NCI-H1436 (cell line): ENCODE data around the gene BCL2L13.

Source experiments
- DNase-seq: peaks from one replicate; lab custom pipeline; 2025; lab: John Stamatoyannopoulos, UW

The BCL2L13 gene

DNA sequence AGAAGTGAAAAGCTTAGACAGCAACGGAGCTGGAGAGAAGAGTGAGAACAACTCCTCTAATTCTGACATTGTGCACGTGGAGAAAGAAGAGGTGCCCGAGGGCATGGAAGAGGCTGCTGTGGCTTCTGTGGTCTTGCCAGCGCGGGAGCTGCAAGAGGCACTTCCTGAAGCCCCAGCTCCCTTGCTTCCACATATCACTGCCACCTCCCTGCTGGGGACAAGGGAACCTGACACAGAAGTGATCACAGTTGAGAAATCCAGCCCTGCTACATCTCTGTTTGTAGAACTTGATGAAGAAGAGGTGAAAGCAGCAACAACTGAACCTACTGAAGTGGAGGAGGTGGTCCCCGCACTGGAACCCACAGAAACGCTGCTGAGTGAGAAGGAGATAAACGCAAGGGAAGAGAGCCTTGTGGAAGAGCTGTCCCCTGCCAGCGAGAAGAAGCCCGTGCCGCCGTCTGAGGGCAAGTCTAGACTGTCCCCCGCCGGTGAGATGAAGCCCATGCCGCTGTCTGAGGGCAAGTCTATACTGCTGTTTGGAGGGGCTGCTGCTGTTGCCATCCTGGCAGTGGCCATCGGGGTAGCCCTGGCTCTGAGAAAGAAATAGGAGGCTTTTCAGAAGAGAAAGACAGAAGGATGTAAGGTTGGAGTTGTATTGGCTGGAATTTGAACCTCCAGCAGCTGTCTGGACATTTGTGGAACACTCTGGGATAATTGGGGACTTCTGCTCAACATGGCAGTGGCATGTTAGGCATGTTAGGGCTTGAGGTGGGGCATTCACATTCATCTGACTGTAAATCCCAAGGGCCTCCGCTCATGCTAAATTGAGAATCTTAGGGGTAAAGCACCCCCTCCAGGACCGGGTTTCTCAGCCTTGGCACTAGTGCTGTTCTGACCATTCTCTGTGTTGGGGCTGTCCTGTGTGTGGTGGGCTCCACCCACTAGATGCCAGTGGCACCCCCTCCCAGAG is 88.7 kb downstream of the BCL2L13 start:
- no peak for DNase-seq

DNA sequence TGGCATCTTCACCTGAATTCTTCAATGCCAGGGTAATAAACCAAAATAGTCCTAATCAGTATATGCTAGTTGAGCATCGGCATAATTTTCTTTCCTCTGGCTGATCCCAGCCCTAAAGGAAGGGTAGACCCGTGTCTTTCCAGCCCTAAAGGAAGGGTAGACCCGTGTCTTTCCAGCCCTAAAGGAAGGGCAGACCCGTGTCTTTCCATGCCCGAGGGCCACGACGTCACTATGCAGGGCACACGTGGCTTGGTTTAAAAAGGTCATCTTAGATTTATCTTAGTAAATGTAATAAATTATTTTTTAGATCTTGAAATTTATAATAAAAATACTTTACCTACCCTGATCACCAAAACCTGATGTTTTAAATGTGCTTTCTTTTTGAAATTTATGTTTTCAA is 90.2 kb downstream of the BCL2L13 start:
- no peak for DNase-seq

DNA sequence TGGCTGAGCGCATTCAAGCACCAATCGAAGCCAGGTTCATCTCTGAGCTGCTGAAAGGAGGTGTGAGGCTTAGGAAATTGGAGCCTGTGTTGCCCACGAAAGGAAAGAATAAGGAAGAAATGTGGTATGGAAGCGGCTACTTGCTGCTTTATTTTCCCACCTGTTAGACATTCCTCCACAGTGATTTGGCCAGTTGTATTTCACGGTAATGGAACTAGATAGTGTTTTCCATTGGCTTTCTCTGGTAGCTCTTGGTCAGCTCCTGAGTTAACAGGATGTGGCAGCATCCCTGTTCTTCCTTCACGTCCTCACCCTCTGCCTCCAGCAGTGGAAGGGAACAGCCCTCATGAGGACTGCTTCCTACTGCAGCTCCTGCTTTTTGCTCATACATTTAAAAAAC is 91.0 kb downstream of the BCL2L13 start:
- no peak for DNase-seq

DNA sequence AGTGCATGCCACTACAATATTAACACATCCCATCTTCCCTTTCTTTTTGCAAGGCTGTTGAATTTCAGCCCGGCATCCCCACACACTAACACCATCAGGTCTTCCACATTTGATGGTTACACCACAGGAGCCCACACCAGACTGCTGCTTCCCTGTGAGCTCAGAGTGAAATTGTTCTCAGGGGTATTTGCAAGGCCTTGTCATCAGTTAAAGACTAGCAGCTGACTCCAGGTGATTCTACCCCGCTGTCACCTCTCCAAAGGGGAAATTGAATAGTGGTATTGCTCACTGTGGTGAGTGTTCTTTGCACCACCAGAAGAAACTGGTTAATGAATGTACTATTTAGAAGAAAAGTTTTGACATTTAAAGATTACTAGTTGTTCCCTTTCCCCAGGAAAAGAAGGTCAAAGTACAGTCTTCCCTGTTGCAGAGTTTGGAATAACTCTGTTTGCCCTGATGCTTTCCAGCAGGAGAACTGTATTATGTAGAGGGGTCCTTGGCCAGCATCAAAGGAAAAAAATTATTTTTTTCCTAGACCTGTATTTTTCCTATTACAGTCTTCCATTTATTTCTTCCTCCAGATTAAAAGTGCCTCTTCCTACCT is 93.8 kb downstream of the BCL2L13 start:
- DNase-seq: no peak

GRCh38 chr22:17733466-17733865 is 94.9 kb downstream of the BCL2L13 start:
- DNase-seq: no peak

DNA sequence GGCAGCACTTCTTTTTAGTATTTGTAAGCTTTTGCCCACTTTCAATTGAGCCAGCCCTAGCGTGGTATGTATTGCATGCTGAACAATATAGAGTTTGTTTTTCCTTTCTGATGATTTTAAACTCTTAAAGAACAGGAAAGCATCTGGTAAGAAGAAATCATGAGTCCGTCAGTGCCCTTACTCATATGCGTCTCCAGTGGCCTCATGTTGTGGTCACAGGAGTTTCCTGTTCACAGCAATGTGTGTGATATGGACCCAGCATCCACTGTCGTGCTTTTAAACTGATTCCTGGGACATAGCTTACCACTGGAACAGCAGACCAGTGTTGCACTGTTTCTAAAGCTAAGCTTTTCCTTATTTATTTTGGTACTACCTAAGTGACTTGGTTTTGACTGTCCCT is 95.6 kb downstream of the BCL2L13 start:
- DNase-seq: no peak

GRCh38 chr22:17738386-17739128 is 100.0 kb downstream of the BCL2L13 start:
- DNase-seq: no peak

DNA sequence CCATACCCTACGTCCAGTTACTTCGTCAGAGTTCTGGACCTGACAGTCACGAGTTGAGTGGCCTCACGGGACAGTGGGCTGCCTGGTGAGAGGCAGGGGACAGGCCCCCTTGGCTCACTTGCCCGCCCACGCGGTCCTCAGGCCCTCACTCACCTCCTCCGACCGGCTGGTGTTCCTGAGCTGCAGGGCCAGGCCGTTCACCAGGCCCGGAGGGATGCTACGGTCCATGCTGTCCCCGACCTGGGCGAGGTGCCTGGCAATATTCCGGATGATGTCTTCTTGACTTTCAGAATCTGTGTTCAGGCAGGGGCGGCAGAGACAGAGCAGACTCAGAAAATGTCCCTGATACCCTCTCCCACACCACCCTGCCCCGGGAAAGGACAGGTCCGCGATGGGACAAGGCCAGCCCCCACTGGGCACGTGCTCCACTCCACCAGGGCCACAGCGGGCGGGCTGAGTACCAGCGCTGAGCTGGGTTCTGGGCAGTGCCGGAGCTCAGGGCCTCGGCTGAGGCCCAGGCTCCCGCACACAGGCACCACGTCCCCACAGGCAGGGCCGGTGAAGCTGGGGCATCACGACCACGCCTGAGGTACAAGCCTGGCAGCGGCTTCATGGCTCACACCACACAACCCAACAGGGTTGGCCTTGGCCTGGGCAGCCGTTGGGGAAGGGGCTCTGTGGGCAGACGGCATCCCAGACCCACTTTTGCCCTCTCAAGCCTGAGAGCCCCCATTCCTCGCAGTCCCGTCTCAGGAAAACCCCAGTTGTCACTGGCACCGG is 100.8 kb downstream of the BCL2L13 start:
- DNase-seq: no peak

DNA sequence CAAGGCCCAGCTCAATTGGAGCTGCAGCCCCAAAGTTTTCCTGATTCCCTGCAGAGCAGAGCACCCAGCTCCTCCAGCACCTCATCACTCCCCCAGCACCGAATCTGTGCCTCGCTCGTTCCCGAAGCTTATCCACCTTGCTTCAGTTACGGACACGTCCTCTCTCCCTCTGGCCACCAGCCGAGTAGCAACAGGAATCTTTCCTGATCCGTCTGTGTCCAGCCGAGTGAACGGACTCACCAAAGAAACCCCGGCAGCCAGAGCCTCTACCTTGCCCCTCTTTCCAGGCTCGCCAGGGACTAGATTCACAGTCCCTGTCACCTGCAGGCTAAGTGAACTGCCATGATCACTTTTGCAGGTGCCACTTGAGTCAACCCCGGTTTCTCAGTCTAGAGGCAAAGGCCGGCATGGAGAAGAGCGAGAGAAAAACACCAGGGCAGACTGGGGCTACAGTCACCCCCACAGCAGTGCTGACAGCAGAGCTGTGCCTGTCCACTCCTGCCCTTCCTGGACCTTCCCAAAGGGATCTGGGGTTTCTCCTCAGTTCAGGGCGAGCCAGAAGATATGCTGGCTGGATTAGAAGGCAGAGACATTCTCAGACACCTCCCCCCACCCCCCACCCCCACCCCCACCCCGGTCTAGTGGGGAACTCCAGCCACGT is 103.4 kb downstream of the BCL2L13 start:
- no peak for DNase-seq

DNA sequence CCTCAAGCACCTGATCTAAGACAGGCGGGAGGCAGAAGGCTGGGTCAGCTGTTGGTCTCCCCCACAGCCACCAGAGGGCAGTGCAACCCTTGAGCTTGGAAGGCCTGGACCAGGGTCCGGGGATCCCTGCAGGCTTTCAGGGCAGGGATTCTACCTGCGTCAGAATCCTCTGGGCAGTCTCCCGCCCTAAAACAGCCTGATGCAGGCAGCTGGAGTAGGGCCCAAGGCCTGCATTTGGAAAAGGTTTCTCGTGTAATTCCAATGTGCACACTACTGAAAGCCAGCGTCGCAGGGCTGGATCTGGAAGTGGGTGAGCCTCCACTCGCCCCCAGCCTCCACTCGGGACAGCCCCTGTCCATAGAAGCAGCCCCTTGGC is 104.0 kb downstream of the BCL2L13 start:
- peak; percentile 61 for DNase-seq

DNA sequence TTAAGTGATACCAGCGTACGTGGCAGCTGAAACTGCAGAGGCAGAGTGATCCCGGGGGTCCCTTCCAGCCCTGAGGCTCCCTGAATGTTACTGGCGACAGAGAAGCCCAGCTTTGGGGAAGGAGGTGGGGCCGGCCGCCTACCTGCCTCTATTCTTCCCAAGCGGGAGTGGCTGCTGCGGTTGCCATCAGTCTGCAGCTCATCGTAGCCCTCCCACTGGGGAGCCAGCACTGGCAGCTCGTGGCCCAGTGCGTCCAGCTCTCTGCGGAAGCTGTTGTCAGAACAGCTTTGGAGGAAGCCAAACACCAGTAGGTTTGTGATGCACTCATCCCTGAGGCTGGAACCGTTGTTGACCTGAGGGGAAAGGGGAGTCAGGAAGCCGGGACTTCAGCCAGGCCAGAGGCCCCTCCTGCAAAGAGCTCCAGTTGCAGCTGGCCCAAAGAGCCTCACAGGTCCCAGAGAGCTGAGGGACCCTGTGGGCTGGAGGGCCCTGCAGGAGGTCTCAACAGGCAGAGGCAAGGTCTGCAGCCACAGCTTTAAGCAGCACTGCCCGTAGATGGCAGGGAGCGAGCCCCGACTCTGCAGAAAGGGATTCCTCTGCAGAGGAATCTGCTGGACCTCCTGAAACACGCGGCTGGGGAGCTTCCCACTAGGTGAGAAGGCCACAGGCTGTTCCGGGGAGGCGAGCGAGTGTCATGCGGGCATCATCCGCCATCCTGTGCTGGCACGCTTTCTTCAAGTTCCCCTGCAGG is 105.3 kb downstream of the BCL2L13 start:
- DNase-seq: no peak

DNA sequence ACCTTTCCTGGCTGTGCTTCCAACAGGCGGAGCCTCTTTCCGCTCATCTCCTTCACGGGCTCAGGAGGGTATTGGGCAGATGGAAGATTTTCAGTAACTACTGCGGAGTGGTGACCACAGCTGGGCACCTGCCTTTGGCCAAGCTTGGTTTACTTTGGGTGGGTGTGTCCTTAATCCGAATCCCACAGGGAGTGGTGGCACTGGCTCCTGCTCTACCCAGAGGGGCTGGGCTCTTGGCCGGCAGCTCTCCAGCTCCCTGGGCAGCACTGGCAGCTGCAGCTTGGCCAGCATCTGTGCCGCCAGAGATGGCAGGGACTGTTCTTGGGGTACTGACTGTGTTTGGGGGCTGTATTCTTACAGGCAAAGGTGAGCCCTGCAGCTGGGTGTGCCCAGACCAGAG is 105.9 kb downstream of the BCL2L13 start:
- no peak for DNase-seq

- DNase-seq: no peak
Measured at GRCh38 chr22:17746916-17747315, 108.4 kb downstream of the BCL2L13 start.

- DNase-seq: no peak
Measured at GRCh38 chr22:17748555-17749353, 110.2 kb downstream of the BCL2L13 start.

GRCh38 chr22:17749605-17750395 is 111.2 kb downstream of the BCL2L13 start:
- no peak for DNase-seq

DNA sequence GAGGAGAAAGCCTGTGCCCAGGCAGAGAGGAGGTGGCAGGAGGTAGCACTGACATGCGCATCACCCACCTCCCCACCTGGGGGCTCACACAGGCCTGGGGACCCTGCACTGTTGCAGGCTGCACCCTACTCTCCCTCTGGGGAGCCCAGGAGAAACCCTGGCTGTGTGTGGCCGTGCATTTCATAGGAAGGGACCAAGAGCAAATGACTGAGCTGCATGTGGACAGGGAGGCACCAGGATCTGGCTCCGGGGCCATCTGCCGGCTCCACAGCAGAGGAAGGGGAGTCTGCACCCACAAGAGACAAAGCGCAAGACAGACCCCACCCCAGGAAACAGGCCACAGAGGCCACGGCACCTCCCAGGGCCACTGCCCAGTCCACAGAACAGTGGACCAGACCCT is 113.0 kb downstream of the BCL2L13 start:
- DNase-seq: no peak

DNA sequence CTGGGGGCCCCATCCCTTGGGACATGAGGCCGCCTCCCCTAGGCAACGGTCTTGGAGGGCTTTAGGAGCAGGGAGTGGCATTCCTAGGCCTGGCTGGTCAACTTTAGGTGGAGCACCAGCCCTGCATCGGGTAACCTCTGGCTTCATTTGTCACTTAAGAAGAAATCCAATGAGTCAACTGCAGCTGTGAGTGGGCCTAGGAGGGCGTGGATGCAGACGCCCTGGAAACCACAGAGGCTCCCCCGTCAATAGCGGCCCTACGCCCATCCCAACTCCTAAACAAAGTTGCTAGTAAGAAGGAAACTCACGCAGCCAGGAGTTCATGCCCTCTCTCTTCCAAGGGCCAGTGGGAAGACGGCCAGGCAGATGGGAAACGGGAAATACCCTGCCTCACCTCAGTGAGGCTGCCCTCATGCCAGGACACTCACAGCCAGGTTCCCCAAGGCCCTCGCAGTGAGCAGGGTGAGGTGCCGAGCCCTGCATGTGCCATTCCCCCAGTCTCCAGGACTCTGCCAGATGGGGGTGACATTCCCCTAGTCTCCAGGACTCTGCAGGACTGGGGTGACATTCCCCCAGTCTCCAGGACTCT is 114.9 kb downstream of the BCL2L13 start:
- DNase-seq: no peak

GRCh38 chr22:17754233-17754925 is 115.8 kb downstream of the BCL2L13 start:
- no peak for DNase-seq
